HUES48 (cell line): ENCODE results near the gene ADARB1.

Experiments used
- H3K27ac ChIP-seq: one replicate; pipeline ENCODE4 v1.7.0; 2013; ENCODE audit warnings: low read depth, low read length, inconsistent platforms
- H3K27me3 ChIP-seq: 2 replicates; pipeline ENCODE4 v1.6.1; 2013; ENCODE audit warnings: mild to moderate bottlenecking, low read length; ENCODE audit not compliant: control insufficient read depth, insufficient read depth
- H3K36me3 ChIP-seq: 2 replicates; pipeline ENCODE4 v1.6.1; 2013; ENCODE audit warnings: low read length; ENCODE audit not compliant: control insufficient read depth, insufficient read depth
- H3K4me1 ChIP-seq: 2 replicates; pipeline ENCODE4 v1.6.1; 2013; ENCODE audit warnings: mild to moderate bottlenecking, low read length; ENCODE audit not compliant: control insufficient read depth, insufficient read depth
- H3K4me3 ChIP-seq: 2 replicates; pipeline ENCODE4 v1.5.1; 2013; ENCODE audit warnings: mild to moderate bottlenecking, low read depth, low read length
- H3K9ac ChIP-seq: 2 replicates; pipeline ENCODE4 v1.6.1; 2013; ENCODE audit warnings: mild to moderate bottlenecking, low read depth, low read length, moderate library complexity
- H3K9me3 ChIP-seq: 2 replicates; pipeline ENCODE4 v1.6.1; 2013; ENCODE audit warnings: low read length; ENCODE audit not compliant: control insufficient read depth, insufficient read depth

Gene ADARB1

GRCh38 chr21:45243603-45244002 is 169.2 kb downstream of the ADARB1 start:
- H3K4me1 ChIP-seq, result peaks cover 6% of the 10 kb centered on the region
- H3K27ac ChIP-seq, result no peak overlapping the region
- no peaks in the 10 kb centered on the region for H3K27me3 ChIP-seq
- H3K4me3 ChIP-seq, result no peak overlapping the region
- H3K9ac ChIP-seq, result no peak overlapping the region
- H3K36me3 ChIP-seq, result no peaks in the 10 kb centered on the region
- H3K9me3 ChIP-seq, result peaks cover 15% of the 10 kb centered on the region

GRCh38 chr21:45244799-45245340 is 170.5 kb downstream of the ADARB1 start:
- Histone ChIP-seq H3K36me3 (no peaks in the 10 kb centered on the region), H3K9ac (no peak overlapping the region), H3K27me3 (no peaks in the 10 kb centered on the region), H3K4me3 (no peak overlapping the region), H3K9me3 (peaks cover 15% of the 10 kb centered on the region), H3K4me1 (peaks cover 14% of the 10 kb centered on the region), H3K27ac (no peak overlapping the region)

GRCh38 chr21:45246386-45247320 is 172.3 kb downstream of the ADARB1 start:
- no peaks in the 10 kb centered on the region for H3K36me3 ChIP-seq
- no peak overlapping the region for H3K9ac ChIP-seq
- peaks cover 14% of the 10 kb centered on the region for H3K4me1 ChIP-seq
- no peak overlapping the region for H3K4me3 ChIP-seq
- H3K9me3 ChIP-seq, result peaks cover 15% of the 10 kb centered on the region
- no peak overlapping the region for H3K27ac ChIP-seq
- H3K27me3 ChIP-seq, result no peaks in the 10 kb centered on the region

GRCh38 chr21:45248301-45248892 is 174.0 kb downstream of the ADARB1 start:
- Histone ChIP-seq H3K9ac (0 out of 2 replicates have a peak overlapping the region, but pooled peaks have one; percentile 1), H3K4me3 (no peak overlapping the region), H3K9me3 (peaks cover 9% of the 10 kb centered on the region), H3K27me3 (no peaks in the 10 kb centered on the region), H3K4me1 (peaks cover 14% of the 10 kb centered on the region), H3K27ac (peak overlapping the region; percentile 25), H3K36me3 (no peaks in the 10 kb centered on the region)

- Histone ChIP-seq H3K27ac (no peak overlapping the region), H3K9me3 (peaks cover 4% of the 10 kb centered on the region; the same call in 1 of the 2 replicates), H3K9ac (0 out of 2 replicates have a peak overlapping the region, but pooled peaks have one; percentile 1), H3K36me3 (no peaks in the 10 kb centered on the region), H3K27me3 (no peaks in the 10 kb centered on the region), H3K4me3 (no peak overlapping the region), H3K4me1 (peaks cover 14% of the 10 kb centered on the region)
These were observed 174.6 kb downstream of the ADARB1 start for GRCh38 chr21:45248893-45249381.

GRCh38 chr21:45249626-45250025 is 175.2 kb downstream of the ADARB1 start:
- no peak overlapping the region for H3K4me3 ChIP-seq
- no peak overlapping the region for H3K9ac ChIP-seq
- peaks cover 14% of the 10 kb centered on the region for H3K4me1 ChIP-seq
- no peaks in the 10 kb centered on the region for H3K27me3 ChIP-seq
- H3K9me3 ChIP-seq, result no peaks in the 10 kb centered on the region; the same call in 1 of the 2 replicates
- H3K36me3 ChIP-seq, result no peaks in the 10 kb centered on the region
- no peak overlapping the region for H3K27ac ChIP-seq

GRCh38 chr21:45250272-45250671 is 175.9 kb downstream of the ADARB1 start:
- H3K36me3 ChIP-seq, result no peaks in the 10 kb centered on the region
- no peaks in the 10 kb centered on the region; the same call in 1 of the 2 replicates for H3K9me3 ChIP-seq
- H3K27ac ChIP-seq, result no peak overlapping the region
- H3K9ac ChIP-seq, result no peak overlapping the region
- no peaks in the 10 kb centered on the region for H3K27me3 ChIP-seq
- H3K4me3 ChIP-seq, result no peak overlapping the region
- peaks cover 14% of the 10 kb centered on the region for H3K4me1 ChIP-seq

GRCh38 chr21:45250914-45251634 is 176.7 kb downstream of the ADARB1 start:
- Histone ChIP-seq H3K9me3 (no peaks in the 10 kb centered on the region; the same call in 1 of the 2 replicates), H3K4me3 (no peak overlapping the region), H3K9ac (no peak overlapping the region), H3K4me1 (peaks cover 14% of the 10 kb centered on the region), H3K27me3 (no peaks in the 10 kb centered on the region), H3K27ac (no peak overlapping the region), H3K36me3 (no peaks in the 10 kb centered on the region)

- H3K9me3 ChIP-seq, result no peaks in the 10 kb centered on the region; the same call in 1 of the 2 replicates
- peaks cover 14% of the 10 kb centered on the region for H3K4me1 ChIP-seq
- no peak overlapping the region for H3K9ac ChIP-seq
- H3K4me3 ChIP-seq, result no peak overlapping the region
- H3K27me3 ChIP-seq, result no peaks in the 10 kb centered on the region
- no peak overlapping the region for H3K27ac ChIP-seq
- no peaks in the 10 kb centered on the region for H3K36me3 ChIP-seq
These were observed 177.5 kb downstream of the ADARB1 start for GRCh38 chr21:45251635-45252447.

- Histone ChIP-seq H3K9me3 (no peaks in the 10 kb centered on the region; the same call in 1 of the 2 replicates), H3K9ac (no peak overlapping the region), H3K36me3 (no peaks in the 10 kb centered on the region), H3K27me3 (no peaks in the 10 kb centered on the region), H3K4me3 (no peak overlapping the region), H3K4me1 (peaks cover 14% of the 10 kb centered on the region), H3K27ac (no peak overlapping the region)
These were observed 178.1 kb downstream of the ADARB1 start for GRCh38 chr21:45252448-45252925.
